GM18867 (cell line): ENCODE measurements around the gene TMEM184A.
"Not testable (repeated sequence)": the region's sequence is repeated elsewhere in the genome, so short reads cannot be mapped to it uniquely, and the experiment has no call there.

Experiments
- ATAC-seq: cut with Tn5 transposase; IDR thresholded peaks from one replicate; pipeline ENCODE4 v1.9.1; 2021; ENCODE audit warnings: mild to moderate bottlenecking, moderate library complexity; ENCODE audit not compliant: unreplicated experiment

TMEM184A gene

DNA sequence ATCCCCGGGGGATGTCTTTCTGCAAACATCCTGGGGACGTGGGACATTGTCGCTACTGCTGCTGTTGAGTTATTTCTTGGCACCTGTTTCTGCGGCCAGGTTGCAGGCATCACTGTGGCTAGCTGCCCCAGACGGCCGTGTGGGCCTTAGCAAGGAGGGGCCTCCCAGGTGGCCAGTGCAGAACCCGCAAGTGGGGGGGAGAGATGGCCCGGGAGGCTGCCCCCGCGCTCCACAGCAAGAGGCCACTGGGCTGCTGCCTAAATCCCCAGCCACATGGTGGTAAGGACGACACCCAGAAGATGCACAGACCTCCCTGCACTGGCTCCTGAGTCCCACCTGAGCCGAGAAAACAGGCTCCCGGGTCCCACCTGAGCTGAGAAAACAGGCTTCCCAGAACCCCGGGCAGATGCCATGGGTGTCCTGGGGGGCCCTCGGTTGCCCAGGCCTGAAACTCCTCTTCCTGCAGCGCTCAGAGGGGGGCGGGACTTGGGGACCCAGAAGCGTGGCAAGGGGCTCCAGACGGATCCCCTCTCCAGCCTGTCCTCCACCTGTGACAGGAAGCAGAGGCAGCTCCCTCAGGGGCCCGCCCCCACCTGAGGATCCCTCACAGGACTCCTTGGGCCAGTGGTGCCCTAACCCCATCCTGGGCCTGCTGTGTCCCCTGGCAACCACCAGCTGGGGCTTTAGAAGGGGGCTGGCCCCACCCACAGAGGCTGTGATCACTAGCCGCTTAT is 26.5 kb downstream of the TMEM184A start:
- no peak for ATAC-seq

GRCh38 chr7:1526271-1526754 is 29.7 kb downstream of the TMEM184A start:
- ATAC-seq, result no peak

DNA sequence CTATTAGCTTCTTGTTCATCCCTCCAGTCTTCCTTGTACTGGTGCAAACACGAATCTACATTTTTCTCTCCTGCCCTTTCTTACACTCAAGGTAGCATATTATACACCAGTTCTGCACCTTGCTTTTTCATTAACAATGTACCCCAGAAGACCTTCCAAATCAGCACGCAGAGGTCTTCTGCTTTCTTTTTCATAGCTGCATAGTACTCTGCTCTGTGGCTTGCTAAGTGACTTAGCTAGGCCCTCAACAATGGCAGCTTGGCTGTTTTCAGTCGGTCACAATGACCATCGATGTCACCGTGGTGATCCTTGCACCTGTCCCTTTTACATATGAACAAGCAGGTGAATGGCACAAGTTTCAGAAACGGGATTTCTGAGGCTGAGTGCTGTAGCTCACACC is 30.6 kb downstream of the TMEM184A start:
- no peak for ATAC-seq

DNA sequence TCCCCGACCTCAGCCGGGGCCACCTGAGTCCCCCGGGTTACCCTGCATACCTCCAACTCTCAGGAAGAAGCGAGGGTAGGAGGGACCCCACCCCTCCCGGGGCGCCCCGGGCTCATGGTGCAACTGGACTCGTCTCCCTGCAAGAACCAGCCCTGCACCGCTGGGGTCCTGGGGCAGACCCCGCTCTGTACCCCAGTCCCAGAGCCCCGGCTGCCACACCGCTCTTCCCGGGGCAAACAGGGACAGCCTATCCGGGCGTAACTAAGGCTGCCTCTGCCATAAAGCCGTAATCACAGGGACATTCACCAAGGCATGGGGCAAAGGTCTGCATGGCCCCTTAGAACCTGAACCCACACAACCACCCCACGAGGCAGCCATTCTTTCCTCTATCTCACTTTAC is 32.2 kb downstream of the TMEM184A start:
- ATAC-seq, result no peak

DNA sequence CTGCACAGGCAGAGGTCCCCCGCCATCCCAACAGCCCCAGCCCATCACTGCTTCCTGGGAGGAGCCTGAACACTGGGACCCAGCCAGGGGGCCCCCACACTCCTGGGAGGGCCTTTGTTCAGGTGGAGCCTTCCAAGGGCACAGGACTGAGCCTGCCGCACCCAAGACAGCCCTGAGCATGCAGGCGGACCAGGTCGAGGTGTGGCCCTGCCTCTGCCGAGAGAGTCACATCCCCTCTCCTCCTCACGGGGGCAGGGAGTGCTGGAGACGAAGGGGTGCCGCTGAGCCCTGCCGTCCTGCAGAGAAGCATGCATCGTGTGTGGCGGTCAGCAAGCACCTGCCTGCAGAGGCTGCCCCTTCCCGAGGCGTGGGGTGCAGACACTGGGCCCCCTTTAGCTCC is 32.8 kb downstream of the TMEM184A start:
- no peak for ATAC-seq

- ATAC-seq, result no peak
These were observed 34.5 kb downstream of the TMEM184A start for GRCh38 chr7:1521456-1521855.

- ATAC-seq, result no peak
These were observed 35.3 kb downstream of the TMEM184A start for GRCh38 chr7:1520539-1521234.

- ATAC-seq, result not testable (repeated sequence)
These were observed 36.6 kb downstream of the TMEM184A start for GRCh38 chr7:1519322-1519922.

DNA sequence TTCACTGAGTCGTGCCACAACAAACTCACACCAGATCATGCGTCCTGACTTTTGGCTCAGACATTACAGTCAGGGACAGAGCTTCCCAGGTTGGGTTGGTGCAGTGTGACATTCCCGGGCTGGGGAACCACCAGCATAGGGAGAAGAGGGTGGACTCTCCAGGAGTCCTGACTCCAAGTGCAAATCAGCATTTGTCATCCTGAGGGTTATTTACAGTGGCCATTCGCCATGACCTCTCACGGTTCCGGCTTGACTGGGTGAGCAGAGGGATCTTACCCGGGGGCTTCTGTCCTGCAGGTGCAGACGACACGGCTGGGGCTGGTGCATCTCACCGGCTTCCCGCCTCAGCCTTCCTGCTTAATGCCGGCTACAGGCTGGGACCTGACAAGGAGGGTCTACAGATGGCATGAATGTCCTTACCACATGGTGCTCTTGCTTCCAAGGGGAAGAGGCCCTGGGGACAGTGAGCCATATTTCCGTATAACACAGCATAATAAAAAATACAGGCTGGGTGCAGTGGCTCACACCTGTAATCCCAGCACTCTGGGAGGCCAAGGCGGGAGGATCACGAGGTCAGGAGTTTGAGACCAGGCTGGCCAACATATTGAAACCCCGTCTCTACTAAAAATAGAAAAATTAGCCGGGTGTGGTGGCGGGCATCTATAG is 39.3 kb downstream of the TMEM184A start:
- ATAC-seq, result no peak

GRCh38 chr7:1515509-1515967 is 40.5 kb downstream of the TMEM184A start:
- ATAC-seq, result not testable (repeated sequence)

DNA sequence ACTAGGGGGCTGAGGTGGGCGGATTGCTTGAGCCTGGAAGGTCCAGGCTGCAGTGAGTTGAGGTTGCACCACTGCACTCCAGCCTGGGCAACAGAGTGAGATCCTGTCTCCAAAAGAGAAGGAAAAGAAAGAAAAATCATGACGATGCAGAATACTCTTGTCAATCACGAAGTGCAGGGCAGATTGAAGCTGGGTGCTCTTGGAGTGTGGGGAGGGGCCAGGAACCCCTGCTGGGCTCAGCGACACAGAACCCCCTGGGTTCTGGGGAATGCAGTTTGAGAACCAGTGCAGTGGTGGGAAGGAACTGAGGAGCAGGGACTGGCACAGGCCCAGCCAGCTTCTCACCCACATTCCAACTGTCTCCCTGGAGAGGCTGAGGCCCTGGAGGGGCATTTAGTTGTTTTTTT is 41.0 kb downstream of the TMEM184A start:
- no peak for ATAC-seq

DNA sequence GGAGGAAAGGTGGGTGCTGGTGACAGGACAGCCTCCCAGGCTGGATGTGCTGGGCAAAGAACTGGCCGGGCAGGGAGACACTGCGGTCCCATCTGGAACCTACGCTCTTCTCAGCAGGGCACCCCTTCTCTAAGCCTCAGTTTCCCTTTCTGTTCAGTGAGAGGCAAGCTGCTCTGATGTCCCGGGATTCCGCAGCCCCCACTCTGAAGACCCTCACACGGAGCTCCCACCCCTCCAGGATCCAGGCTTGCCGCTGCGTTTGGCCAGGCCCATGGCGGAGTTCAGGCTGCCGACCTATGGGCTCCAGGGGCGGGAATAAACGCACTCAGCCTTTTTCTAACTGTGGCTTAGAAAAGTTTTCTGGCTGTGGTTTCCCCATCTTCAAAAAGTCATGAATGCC is 41.6 kb downstream of the TMEM184A start:
- no peak for ATAC-seq

DNA sequence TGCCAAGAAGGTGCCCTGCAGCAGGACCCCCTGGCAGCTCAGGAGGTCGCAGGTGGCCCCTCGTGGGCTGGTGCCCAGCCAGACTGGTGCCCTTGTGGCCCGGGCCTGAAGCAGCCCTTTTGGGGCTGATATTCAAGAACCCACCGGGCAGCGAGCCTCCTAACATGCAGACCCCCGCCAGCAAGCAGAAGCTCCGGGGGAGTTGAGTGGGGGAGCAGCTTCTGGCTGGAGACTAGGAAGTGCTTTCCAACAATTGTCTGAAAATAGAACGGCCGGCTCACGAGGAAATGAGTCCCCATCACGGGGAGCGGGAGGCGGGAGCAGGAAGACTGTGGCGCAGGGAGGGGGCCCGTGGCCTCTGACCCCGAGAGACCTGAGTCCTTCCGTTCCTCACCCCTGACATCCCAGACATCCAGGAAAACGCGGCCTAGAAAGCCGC is 42.3 kb downstream of the TMEM184A start:
- no peak for ATAC-seq

- no peak for ATAC-seq
These were observed 43.0 kb downstream of the TMEM184A start for GRCh38 chr7:1512781-1513656.

DNA sequence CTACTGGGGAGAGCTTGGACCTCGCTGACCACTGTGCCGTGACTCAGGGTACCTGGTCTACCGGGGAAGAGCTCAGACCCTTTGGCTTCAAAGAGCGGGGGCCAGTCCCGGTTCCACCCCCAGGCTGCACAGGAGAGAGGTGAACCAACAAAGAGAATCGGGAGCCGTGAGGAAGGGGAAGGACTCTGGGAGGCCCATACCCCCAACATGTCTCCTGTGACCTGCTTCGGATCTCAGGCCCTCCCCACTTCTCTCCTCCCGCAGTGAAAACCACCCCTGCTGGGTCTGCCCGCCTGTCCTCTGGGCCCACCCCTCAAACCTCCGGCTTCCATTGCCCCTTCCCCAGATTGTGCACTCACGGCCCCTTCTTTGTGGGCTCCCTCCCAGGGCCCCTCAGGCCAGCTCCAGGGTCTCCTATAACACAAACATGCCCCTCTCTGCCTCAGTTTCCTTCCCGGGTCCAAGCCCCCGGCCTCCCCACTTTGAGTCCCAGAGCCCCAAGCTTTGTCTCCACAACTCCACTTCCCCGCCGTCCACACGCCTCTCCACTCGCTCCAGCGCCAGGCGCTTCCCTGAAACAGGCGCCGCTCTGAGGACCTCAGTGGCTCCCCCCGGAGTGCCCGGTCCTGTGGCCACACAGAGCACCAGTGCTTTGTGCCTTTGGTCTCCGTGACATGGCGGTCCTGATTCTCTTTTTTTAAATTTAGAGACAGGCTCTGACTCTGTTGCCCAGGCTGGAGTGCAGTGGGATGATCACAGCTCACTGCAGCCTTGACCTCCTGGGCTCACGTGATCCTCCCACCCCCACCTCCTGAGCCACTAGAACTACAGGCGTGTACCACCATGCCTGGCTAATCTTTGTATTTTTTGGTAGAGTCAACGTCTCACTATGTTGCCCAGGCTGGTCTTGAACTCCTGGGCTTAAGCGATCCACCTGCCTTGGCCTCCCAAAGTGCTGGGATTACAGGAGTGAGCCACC is 44.3 kb downstream of the TMEM184A start:
- ATAC-seq, result no peak

GRCh38 chr7:1510780-1511154 is 45.2 kb downstream of the TMEM184A start:
- no peak for ATAC-seq

GRCh38 chr7:1509226-1509625 is 46.8 kb downstream of the TMEM184A start:
- no peak for ATAC-seq

- ATAC-seq, result no peak
These were observed 47.7 kb downstream of the TMEM184A start for GRCh38 chr7:1508277-1508758.
